ENCODE results near the gene NAXE.
"Not testable (repeated sequence)": the region's sequence is repeated elsewhere in the genome, so short reads cannot be mapped to it uniquely, and the experiment has no call there.

The NAXE gene

DNA sequence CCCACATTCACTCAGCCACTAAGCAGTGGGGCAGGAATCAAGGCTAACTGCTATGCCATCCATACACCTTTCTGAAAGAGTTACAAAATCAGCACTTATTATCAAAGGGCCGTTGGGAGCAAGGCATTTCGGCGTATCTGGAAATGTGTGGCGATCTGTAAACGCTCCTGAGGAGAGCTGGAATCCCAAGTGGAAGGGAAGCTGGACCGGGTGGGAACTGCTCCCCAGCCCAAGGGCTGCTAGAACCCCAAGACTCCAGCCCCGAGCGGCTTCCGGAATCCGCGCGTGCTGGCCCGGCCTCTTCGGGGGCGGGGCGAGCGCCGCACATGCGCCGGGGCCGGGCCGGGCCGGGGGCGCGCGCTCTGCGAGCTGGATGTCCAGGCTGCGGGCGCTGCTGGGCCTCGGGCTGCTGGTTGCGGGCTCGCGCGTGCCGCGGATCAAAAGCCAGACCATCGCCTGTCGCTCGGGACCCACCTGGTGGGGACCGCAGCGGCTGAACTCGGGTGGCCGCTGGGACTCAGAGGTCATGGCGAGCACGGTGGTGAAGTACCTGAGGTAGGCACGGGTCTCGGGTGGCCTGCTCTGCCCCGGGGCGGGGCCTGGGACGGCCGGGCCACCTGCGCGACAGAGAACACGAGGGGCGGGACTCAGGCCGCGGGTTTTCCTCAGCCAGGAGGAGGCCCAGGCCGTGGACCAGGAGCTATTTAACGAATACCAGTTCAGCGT lies at the start of gene NAXE:
Gene NAXE, plus strand, starts transcription at position 345 of the 726 bp plus-strand sequence. Its CDS starts 29 bp downstream, at position 374.
- peak; percentile 88 for DNase-seq

DNA sequence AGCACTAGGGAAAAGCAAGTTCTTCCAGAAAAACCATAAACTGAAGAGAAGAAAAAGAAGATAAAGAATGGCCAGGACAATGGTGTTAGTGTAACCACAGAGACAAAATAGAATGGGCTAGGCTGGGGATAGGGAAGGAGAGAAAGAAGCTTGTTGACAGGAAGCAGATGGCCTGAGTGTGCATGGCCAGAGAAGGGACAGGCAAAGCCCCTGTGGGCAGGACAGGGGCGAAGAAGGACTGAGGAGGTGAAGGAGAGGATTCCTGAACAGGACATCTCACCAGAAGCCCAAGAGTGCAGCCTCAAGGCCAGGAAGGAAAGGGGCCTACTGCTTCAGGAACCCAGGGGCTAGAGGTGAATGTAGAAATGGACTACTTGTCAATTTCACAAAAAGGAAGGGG lies 48.5 kb upstream of the NAXE start:
- no peak for DNase-seq

DNA sequence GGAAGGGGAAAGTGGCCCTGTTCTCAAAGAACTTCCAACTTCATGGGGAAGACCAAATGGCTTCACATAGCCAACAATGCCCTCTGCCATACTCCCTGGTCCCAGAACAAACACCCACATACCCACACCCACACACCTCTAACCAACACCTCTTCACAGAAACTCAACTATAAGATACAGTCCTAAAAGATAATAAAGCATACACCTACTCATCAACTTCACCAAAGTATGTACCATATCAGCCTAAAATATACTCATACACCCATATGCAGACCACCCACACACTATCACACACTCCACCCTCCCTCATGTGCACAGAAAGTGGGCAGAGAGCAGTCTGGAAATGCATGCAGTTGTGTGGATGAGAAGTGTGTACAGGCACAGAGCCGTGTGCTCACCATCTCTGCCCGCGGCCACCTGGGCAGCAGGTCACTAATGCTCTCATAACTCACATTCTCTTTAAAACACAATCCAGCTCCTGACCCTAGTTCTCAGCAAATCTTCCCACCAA lies 46.9 kb upstream of the NAXE start:
- no peak for DNase-seq

- no peak for DNase-seq
Observed at GRCh38 chr1:156546267-156546666, 45.3 kb upstream of the NAXE start.

GRCh38 chr1:156547434-156547833 lies 44.1 kb upstream of the NAXE start:
- DNase-seq, result no peak

DNA sequence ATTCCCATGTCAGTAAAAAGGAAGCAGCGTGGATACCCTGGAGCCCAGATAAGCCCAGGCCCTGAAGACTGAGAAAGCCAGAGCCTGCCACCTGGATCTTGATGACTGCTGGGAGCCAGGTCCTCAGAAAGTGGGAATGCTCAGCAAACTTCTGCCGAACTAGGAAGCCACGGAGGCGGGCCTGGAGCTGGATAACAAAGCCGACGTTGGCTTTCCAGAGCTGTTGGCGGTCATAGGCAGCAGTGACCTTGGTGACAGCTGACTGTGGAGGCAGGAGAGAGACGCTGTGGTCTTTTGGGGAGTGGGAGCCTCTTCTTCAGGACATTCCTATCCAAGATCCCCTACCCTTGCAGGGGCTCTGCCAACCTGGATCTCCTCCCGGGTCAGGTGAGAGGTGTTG lies 43.6 kb upstream of the NAXE start:
- DNase-seq, result no peak

DNA sequence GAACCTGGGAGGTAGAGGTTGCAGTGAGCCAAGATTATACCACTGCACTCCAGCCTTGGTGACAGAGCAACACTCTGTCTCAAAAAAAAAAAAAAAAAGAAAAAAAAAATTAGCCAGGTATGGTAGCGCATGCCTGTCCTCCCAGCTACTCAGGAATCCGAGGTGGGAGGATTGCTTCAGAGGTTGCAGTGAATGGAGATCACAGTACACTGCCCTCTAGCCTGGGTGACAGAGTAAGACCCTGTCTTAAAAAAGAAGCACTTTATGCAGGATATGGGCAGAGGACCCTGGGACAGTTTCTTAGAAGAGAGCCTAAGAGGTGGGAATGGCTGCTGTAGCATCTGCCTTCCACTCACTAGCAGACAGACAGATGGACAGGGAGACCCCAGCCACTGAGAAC lies 42.2 kb upstream of the NAXE start:
- no peak for DNase-seq

GRCh38 chr1:156549831-156550230 lies 41.7 kb upstream of the NAXE start:
- no peak for DNase-seq

DNA sequence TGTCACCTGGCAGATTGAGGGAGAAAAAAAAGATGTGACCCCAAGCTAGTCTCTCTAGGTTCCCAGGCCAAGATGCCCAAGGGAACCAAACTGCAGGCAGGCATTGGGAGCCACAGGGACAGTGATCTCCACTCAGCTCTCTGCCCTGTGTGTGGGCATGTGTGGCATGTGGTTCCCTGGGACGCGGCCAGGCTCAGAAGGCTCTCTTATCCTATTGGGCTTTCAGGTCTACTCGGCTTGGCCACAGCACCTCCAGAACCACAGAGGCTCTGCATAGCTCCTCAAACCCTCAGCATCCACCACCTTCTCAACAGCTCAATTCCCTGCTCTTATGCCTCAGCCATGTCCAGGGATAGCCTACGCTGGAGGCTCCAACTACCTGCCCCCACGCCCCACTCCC lies 41.2 kb upstream of the NAXE start:
- DNase-seq, result no peak

- no peak for DNase-seq
Observed at GRCh38 chr1:156551066-156551643, 40.4 kb upstream of the NAXE start.

- DNase-seq, result no peak
Observed at GRCh38 chr1:156551869-156552268, 39.7 kb upstream of the NAXE start.

GRCh38 chr1:156552518-156552917 lies 39.1 kb upstream of the NAXE start:
- no peak for DNase-seq

- DNase-seq, result not testable (repeated sequence)
Observed at GRCh38 chr1:156552937-156553336, 38.6 kb upstream of the NAXE start.

DNA sequence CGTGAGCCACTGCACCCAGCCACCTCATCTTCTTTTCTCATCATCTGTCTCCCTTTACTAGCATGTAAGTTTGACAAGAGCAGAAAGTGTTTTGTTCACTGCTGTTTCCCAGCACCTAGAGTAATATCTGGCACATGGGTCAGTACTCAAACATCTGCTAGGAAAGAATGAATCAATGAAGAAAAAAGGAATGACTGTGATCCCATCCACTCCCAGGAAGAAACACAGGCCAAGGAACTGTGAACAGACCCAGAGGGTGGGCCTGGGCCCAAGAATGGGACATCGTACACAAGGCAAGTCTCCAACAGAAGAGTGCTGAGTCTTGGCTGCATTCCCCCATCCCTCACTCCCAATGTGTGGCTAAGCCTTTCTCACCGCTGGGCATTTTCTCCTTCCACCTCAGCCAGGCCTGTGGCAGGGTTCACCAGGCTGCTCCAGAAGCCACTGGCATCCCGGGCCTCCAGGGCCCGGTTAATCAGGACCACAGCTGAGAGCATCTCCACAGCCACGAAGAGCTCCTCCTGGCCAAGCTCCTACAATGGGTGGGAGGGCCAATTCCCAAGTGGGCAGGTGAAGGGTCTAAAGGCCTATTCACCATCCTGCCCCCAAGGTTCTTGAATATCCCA lies 37.6 kb upstream of the NAXE start:
- no peak for DNase-seq

DNA sequence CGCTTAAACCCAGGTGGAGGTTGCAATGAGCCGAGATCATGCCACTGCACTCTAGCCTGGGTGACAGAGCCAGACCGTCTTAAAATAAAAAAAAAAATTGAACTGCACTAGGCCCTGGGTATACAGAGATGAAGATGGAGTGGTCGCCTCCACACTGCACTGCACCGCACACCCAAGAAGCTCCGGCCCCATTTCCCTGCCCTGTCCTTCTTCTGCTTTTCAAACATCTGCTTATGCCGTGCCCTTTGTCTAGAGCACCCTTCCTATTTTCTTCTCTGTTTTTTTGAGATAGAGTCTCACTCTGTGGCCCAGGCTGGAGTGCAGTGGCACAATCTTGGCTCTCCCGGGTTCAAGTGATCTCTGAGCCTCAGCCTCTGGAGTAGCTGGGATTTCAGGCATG lies 36.6 kb upstream of the NAXE start:
- DNase-seq, result no peak

GRCh38 chr1:156555715-156556114 lies 35.9 kb upstream of the NAXE start:
- no peak for DNase-seq

- no peak for DNase-seq
Observed at GRCh38 chr1:156556354-156556753, 35.2 kb upstream of the NAXE start.

GRCh38 chr1:156559086-156559796 lies 32.3 kb upstream of the NAXE start:
- no peak for DNase-seq

GRCh38 chr1:156559797-156560385 lies 31.7 kb upstream of the NAXE start:
- DNase-seq, result no peak

GRCh38 chr1:156560585-156561163 lies 30.9 kb upstream of the NAXE start:
- no peak for DNase-seq

DNA sequence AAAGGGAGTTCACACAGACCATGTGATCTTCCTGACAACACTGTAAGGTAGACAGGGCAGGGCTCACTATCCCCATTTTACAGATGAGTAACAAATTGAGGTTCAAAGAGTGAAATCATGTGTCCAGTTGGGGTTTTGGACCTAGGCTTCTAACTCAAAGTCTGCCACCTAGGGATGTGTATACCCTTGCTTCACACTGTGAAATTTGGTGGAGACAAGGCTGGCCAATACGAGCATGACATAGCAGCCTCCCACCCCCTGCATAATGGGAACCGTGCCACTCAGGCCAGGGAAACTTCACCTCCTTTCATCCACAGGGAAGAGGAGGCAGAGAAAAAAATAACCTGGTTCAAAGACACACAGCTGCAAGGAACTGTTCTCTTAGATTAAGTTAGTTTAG lies 26.1 kb upstream of the NAXE start:
- no peak for DNase-seq

DNA sequence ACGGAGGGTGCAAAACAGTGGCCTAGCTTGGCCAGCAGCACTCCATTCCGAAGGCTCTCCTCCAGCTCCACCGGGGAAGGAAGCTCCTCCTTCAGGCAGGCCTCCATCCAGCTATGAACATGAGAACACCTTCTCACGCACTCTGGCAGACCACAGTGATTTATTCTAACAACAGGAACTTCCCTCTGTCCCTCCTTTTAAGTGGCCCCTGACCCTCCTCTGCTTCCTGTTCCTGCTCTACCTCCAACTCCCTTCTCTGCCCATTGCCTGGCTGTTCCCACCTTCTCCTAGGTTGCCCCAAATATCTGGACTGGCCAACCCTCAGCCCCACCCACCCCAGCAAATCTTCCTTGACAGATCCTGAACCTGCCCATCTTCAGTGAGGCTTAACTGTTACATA lies 25.1 kb upstream of the NAXE start:
- no peak for DNase-seq

Measured in RPMI8226 (cell line).